Loucy (cell line): Measurements from ENCODE around the gene MRPL12.

Experiments
- CTCF ChIP-seq: fragments of 200-600 bp; sonication (generic); conservative IDR thresholded peaks from 2 replicates; pipeline ENCODE4 v1.5.1; 2014; ENCODE audit warnings: mild to moderate bottlenecking, antibody characterized with exemption, low read length
- EZH2phosphoT487 ChIP-seq: fragments of 200-600 bp; IDR thresholded peaks from 2 replicates; pipeline ENCODE4 v1.6.1; 2018; ENCODE audit warnings: antibody characterized with exemption, mild to moderate bottlenecking, moderate library complexity, borderline replicate concordance

GRCh38 chr17:81708739-81709185 is 5.6 kb downstream of the MRPL12 start:
- no peak for TF ChIP-seq CTCF
- no peak for TF ChIP-seq EZH2phosphoT487
